ENCODE results near the gene SACM1L. TPM values are rescaled to one million over a fixed set of nuclear protein-coding genes. Genes with fewer than 3 reads are reported as not detected.

SACM1L gene
- total and polyA plus RNA-seq, 2 of the 13 experiments (the other 11 are each of a cell fraction or from before 2014, with no cell fraction given): 15.1 to 27.8 TPM

DNA sequence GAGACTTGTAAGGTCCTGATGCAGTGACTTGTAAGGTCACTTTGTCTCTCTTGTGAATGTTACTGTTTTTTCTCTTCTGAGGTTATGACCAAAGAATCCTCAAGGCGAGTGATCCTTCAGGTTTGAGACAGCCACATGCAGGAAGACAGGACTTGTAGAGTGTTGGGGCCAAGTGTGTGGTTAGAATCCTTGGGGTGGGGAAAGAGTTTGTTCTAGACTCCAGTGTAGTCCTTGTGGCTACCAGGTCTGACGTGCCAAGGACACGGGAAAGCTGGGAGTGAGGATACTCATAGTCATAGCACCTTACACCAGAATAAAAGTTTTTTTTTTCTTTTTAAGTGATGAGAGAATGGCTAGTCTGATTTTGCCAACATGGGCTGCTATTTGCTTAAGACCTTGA lies 7.3 kb upstream of the SACM1L start:
- BruUV-seq (replicated peaks): no TSS peak
- Histone ChIP-seq H3K4me1 (ENCODE audit: insufficient read depth, low read length) (peaks cover 31% of the 10 kb centered on the region), H3K79me2 (ENCODE audit: insufficient read depth, low read length) (no peaks in the 10 kb centered on the region), H3K4me3 (replicated peaks in 1 of 3; ENCODE audit: insufficient read depth in 1 of 3, low read depth in 2 of 3, low read length in 3 of 3) (no peak overlapping the region), H4K20me1 (ENCODE audit: insufficient read depth, low read length) (no peaks in the 10 kb centered on the region), H3K27me3 (ENCODE audit: control insufficient read depth in 1 of 2, insufficient read depth in 2 of 2, low read length in 2 of 2) (no peaks in the 10 kb centered on the region), H2AFZ (ENCODE audit: low read length) (no peak overlapping the region), H3K9ac (ENCODE audit: insufficient read depth, low read depth, low read length) (no peak overlapping the region), H3K36me3 (replicated peaks in 1 of 2; ENCODE audit: control insufficient read depth in 1 of 2, insufficient read depth in 2 of 2, low read length in 2 of 2) (peaks cover 3 to 16% of the 10 kb centered on the region in 2 experiments; a peak in 4 of 5 replicates), H3K9me3 (ENCODE audit: low read length) (no peaks in the 10 kb centered on the region; the same call in 1 of the 2 replicates), H3K4me2 (ENCODE audit: low read depth, low read length) (no peak overlapping the region), H3K27ac (ENCODE audit: extremely low read length, insufficient read depth, low read length) (no peak overlapping the region)
- FAIRE-seq (no peak), ATAC-seq (no peak), DNase-seq (ENCODE audit: low spot score) (no peak)
- ChIA-PET CTCF (ENCODE audit: low intra/inter-chr PET ratio, low total read pairs) (no interaction called here), POLR2A (no interaction called here)
- intact Hi-C loops (cut with micrococcal nuclease; ENCODE audit: unreplicated experiment) (no loop called here), in situ Hi-C loops (cut with HindIII; ENCODE audit: extremely low pct_ligation_motif_present, low pct_unique_long_range_greater_than_20kb) (no loop called here)
- 91% methylated on average over 3 of the region's 3 CpGs for WGBS (ENCODE audit: low lambda C conversion rate)
- TF ChIP-seq KDM1A (CRISPR knock-in tag; IDR thresholded peaks at IDR 0.05) (no peak), ZNF431 (CRISPR knock-in tag; IDR thresholded peaks at IDR 0.05; ENCODE audit: borderline replicate concordance, low read depth) (no peak), PAF1 (CRISPR knock-in tag; IDR thresholded peaks at IDR 0.05) (no peak), SMYD3 (CRISPR knock-in tag; IDR thresholded peaks at IDR 0.05) (no peak), CEBPG (CRISPR knock-in tag; IDR thresholded peaks at IDR 0.05) (no peak), ZNF7 (CRISPR knock-in tag; IDR thresholded peaks at IDR 0.05) (no peak), NFATC3 (CRISPR knock-in tag; IDR thresholded peaks at IDR 0.05) (no peak), ZNF713 (CRISPR knock-in tag; IDR thresholded peaks at IDR 0.05) (no peak), STAT5B (CRISPR knock-in tag; IDR thresholded peaks at IDR 0.05) (no peak), MTF2 (CRISPR knock-in tag; IDR thresholded peaks at IDR 0.05; ENCODE audit: borderline replicate concordance) (no peak), NFYC (CRISPR knock-in tag; IDR thresholded peaks at IDR 0.05) (no peak)
- TF ChIP-seq, protein P1, sequence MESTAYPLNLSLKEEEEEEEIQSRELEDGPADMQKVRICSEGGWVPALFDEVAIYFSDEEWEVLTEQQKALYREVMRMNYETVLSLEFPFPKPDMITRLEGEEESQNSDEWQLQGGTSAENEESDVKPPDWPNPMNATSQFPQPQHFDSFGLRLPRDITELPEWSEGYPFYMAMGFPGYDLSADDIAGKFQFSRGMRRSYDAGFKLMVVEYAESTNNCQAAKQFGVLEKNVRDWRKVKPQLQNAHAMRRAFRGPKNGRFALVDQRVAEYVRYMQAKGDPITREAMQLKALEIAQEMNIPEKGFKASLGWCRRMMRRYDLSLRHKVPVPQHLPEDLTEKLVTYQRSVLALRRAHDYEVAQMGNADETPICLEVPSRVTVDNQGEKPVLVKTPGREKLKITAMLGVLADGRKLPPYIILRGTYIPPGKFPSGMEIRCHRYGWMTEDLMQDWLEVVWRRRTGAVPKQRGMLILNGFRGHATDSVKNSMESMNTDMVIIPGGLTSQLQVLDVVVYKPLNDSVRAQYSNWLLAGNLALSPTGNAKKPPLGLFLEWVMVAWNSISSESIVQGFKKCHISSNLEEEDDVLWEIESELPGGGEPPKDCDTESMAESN (CRISPR knock-in tag; conservative IDR thresholded peaks at IDR 0.05): no peak
- TF ChIP-seq, protein P2, sequence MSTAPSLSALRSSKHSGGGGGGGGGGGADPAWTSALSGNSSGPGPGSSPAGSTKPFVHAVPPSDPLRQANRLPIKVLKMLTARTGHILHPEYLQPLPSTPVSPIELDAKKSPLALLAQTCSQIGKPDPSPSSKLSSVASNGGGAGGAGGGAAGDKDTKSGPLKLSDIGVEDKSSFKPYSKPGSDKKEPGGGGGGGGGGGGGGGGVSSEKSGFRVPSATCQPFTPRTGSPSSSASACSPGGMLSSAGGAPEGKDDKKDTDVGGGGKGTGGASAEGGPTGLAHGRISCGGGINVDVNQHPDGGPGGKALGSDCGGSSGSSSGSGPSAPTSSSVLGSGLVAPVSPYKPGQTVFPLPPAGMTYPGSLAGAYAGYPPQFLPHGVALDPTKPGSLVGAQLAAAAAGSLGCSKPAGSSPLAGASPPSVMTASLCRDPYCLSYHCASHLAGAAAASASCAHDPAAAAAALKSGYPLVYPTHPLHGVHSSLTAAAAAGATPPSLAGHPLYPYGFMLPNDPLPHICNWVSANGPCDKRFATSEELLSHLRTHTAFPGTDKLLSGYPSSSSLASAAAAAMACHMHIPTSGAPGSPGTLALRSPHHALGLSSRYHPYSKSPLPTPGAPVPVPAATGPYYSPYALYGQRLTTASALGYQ (CRISPR knock-in tag; IDR thresholded peaks at IDR 0.05): no peak
- TF ChIP-seq, protein P3, sequence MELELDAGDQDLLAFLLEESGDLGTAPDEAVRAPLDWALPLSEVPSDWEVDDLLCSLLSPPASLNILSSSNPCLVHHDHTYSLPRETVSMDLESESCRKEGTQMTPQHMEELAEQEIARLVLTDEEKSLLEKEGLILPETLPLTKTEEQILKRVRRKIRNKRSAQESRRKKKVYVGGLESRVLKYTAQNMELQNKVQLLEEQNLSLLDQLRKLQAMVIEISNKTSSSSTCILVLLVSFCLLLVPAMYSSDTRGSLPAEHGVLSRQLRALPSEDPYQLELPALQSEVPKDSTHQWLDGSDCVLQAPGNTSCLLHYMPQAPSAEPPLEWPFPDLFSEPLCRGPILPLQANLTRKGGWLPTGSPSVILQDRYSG (CRISPR knock-in tag; IDR thresholded peaks at IDR 0.05): no peak
